ENCODE results near the gene RBPJ.

Gene RBPJ

DNA sequence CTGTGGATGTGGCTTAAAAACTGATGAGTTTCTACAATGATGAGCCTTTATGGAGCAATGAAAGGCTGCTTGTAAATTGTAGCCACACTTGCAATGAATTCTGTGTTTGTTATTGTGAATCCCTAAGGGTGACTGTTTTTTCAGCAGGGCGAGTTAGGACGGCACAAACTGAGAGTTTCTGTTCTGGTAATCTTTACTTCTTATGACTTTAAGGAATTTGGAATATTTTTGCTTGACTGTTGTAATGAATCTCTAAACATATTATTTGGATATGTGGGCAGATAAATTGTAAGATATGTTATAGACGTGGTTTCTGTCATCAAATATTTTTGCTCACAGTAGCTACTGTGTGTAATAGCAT is 22.2 kb downstream of the RBPJ start:
- DNase-seq (ENCODE audit: extremely low read depth, low read depth) = no peak
- TF ChIP-seq, protein P1, sequence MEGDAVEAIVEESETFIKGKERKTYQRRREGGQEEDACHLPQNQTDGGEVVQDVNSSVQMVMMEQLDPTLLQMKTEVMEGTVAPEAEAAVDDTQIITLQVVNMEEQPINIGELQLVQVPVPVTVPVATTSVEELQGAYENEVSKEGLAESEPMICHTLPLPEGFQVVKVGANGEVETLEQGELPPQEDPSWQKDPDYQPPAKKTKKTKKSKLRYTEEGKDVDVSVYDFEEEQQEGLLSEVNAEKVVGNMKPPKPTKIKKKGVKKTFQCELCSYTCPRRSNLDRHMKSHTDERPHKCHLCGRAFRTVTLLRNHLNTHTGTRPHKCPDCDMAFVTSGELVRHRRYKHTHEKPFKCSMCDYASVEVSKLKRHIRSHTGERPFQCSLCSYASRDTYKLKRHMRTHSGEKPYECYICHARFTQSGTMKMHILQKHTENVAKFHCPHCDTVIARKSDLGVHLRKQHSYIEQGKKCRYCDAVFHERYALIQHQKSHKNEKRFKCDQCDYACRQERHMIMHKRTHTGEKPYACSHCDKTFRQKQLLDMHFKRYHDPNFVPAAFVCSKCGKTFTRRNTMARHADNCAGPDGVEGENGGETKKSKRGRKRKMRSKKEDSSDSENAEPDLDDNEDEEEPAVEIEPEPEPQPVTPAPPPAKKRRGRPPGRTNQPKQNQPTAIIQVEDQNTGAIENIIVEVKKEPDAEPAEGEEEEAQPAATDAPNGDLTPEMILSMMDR (IDR thresholded peaks at IDR 0.05; ENCODE audit: low read depth, low read length) = no peak

DNA sequence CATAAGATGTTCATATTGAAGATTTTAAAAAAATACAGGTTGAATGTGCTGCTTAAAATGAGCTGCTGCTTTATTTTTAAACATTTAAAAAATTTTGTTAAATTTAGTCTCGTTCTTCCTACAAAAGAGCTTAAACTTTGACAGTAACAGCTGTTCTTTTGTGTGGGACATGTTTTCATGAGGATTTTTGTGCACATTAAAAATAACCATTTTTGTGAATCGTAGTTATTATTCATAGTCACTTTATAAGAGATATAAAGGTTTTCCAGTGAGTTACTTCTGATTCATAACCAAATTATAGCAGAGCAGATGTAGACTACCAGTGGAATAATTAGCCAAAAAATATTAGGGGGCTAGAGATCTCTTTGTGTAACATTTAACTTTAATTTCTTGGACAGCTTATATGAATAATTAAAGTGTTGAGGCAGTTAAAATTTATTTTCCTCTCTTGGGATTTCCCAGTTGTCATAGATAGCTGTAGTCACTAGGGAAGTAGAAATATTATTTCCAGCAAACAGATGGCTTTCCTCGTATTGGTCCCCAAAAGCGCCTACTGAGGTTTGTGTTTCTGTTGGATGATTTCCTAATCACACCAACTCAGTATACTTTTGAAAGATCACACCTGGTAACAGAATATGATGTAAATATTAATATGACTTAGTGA is 24.2 kb downstream of the RBPJ start:
- TF ChIP-seq, protein P1 (IDR thresholded peaks at IDR 0.05; ENCODE audit: low read depth, low read length) = no peak
- DNase-seq (ENCODE audit: extremely low read depth, low read depth) = no peak

GRCh38 chr4:26345565-26345938 is 24.7 kb downstream of the RBPJ start:
- TF ChIP-seq, protein P1 (IDR thresholded peaks at IDR 0.05; ENCODE audit: low read depth, low read length) = no peak
- DNase-seq (ENCODE audit: extremely low read depth, low read depth) = no peak

DNA sequence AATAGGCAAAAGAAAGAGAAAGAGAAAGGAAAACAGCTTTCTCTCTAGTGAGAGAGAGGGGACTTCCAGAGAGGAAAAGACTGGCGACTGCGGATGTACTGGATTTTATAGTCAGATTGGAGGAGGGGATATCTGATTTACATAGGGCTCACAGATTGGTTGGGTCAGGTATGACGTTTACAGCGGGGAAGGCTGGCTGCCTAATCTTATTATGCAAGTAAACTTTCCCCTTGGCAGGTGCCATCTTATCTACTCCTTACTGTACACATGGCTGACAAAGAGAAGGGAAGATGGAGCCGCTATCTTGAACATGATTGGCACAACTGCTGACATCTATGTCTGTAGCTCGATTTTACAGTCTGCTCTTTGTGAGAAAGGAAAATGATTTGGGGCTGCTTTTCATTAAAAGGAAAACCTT is 25.4 kb downstream of the RBPJ start:
- TF ChIP-seq, protein P1 (IDR thresholded peaks at IDR 0.05; ENCODE audit: low read depth, low read length) = no peak
- DNase-seq (ENCODE audit: extremely low read depth, low read depth) = no peak

GRCh38 chr4:26349496-26349895 is 28.7 kb downstream of the RBPJ start:
- no peak for DNase-seq (ENCODE audit: extremely low read depth, low read depth)
- TF ChIP-seq, protein P1 (IDR thresholded peaks at IDR 0.05; ENCODE audit: low read depth, low read length) = no peak

GRCh38 chr4:26351685-26352084 is 30.9 kb downstream of the RBPJ start:
- no peak for DNase-seq (ENCODE audit: extremely low read depth, low read depth)

GRCh38 chr4:26354491-26354890 is 33.7 kb downstream of the RBPJ start:
- TF ChIP-seq, protein P1 (IDR thresholded peaks at IDR 0.05; ENCODE audit: low read depth, low read length) = no peak
- DNase-seq (ENCODE audit: extremely low read depth, low read depth) = no peak

More at GRCh38 chr4:26351685-26352084, 30.9 kb downstream of the RBPJ start:
- TF ChIP-seq, protein P1 (IDR thresholded peaks at IDR 0.05; ENCODE audit: low read depth, low read length) = no peak

Data from AG09319 (cell line).